GM12878 (cell line): Measurements from ENCODE around the gene IMMP2L. TPM values are rescaled to one million over a fixed set of nuclear protein-coding genes. Genes with fewer than 3 reads are reported as not detected.

ENCODE experiments used
- ATAC-seq: fragments of 200-7000 bp; cut with Tn5 transposase; 3 replicates; pipeline ENCODE4 v1.9.1; 2020; ENCODE audit warnings: mild to moderate bottlenecking, moderate library complexity
- BruUV-seq: library from RNA; stranded (reverse); fragments of 400-500 nt; replicated peaks from 2 replicates; lab custom pipeline; 2021; lab: Mats Ljungman, UMichigan
- CTCF ChIA-PET: fragments of 300-600 bp; sonication (Branson Sonifier 250); formaldehyde crosslinking; extraction: SDS; loops from one replicate; lab custom pipeline; 2021; ENCODE audit warnings: inconsistent platforms; lab: Yijun Ruan, JAX
- POLR2A ChIA-PET: fragments of 350-600 bp; formaldehyde crosslinking; extraction: SDS; loops from one replicate; lab custom pipeline; 2021; ENCODE audit warnings: inconsistent platforms; lab: Charles Lee
- RAD21 ChIA-PET: fragments of 300-600 bp; sonication (Branson Sonifier 250); formaldehyde crosslinking; loops from one replicate; lab custom pipeline; 2023; ENCODE audit warnings: antibody characterized with exemption; ENCODE audit not compliant: unreplicated experiment; lab: Charles Lee
- SMC1A ChIA-PET: fragments of 300-600 bp; sonication (Branson Sonifier 250); formaldehyde crosslinking; loops from one replicate; lab custom pipeline; 2023; ENCODE audit not compliant: unreplicated experiment, uncharacterized antibody; lab: Charles Lee
- DNase-seq: peaks from one replicate; pipeline ENCODE4 v3.0.0-alpha.2; 2011; ENCODE audit warnings: low read depth, low spot score
- FAIRE-seq: peaks from 3 replicates; lab custom pipeline; 2011; peaks lifted over from hg19 to GRCh38; lab: Jason Lieb, UNC
- H2AFZ ChIP-seq: 2 replicates; pipeline ENCODE4 v1.6.0; 2011; ENCODE audit warnings: low read depth, low read length, control low read depth; ENCODE audit not compliant: control insufficient read depth
- H3K27ac ChIP-seq: 2 replicates; pipeline ENCODE4 v1.5.1; 2011; ENCODE audit warnings: control low read depth; ENCODE audit not compliant: control insufficient read depth, insufficient read depth
- H3K27me3 ChIP-seq, 2 experiments: replicated peaks in 1 of 2; 2 replicates each; pipeline versions ENCODE4 v1.6.0 to v1.6.1; 2011; ENCODE audit warnings: low read length in 1 of 2; ENCODE audit not compliant: control insufficient read depth in 2 of 2, insufficient read depth in 2 of 2
- H3K36me3 ChIP-seq, 2 experiments: 2 replicates each; pipeline ENCODE4 v1.5.1; 2011; ENCODE audit warnings: low read length in 1 of 2; ENCODE audit not compliant: control insufficient read depth in 2 of 2, insufficient read depth in 2 of 2
- H3K4me1 ChIP-seq: 2 replicates; pipeline ENCODE4 v1.6.1; 2011; ENCODE audit warnings: mild to moderate bottlenecking, low read length, moderate library complexity, mixed read lengths; ENCODE audit not compliant: control insufficient read depth, insufficient read depth
- H3K4me2 ChIP-seq: 2 replicates; pipeline ENCODE4 v1.6.0; 2011; ENCODE audit warnings: control low read depth; ENCODE audit not compliant: control insufficient read depth, insufficient read depth
- H3K4me3 ChIP-seq: fragments of 200-600 bp; sonication (generic); 2 replicates; pipeline ENCODE4 v1.5.1; 2016
- H3K79me2 ChIP-seq: 2 replicates; pipeline ENCODE4 v1.6.0; 2011; ENCODE audit warnings: low read length; ENCODE audit not compliant: control insufficient read depth, insufficient read depth
- H3K9ac ChIP-seq: 2 replicates; pipeline ENCODE4 v1.8.0; 2011; ENCODE audit warnings: low read length, control low read depth, mixed read lengths; ENCODE audit not compliant: control insufficient read depth, insufficient read depth
- H3K9me3 ChIP-seq: replicated peaks from 3 replicates; pipeline ENCODE4 v1.5.1; 2011; ENCODE audit warnings: mild to moderate bottlenecking, low read length; ENCODE audit not compliant: control insufficient read depth, insufficient read depth
- H4K20me1 ChIP-seq: 2 replicates; pipeline ENCODE4 v1.6.0; 2011; ENCODE audit not compliant: control insufficient read depth, insufficient read depth
- BHLHE40 ChIP-seq, 2 experiments: fragments of 450-650 bp in 1 of 2; IDR thresholded peaks; 2 replicates each; pipeline ENCODE4 v1.6.1; 2011 to 2017; ENCODE audit warnings: low read depth in 2 of 2, borderline replicate concordance in 1 of 2, improper control_type of control experiment in 1 of 2, low read length in 1 of 2, mild to moderate bottlenecking in 1 of 2
- CTCF ChIP-seq, 3 experiments: IDR thresholded peaks in 2 of 3; conservative IDR thresholded peaks in 1 of 3; 2 replicates each; pipeline ENCODE4 v1.5.1; 2011; ENCODE audit warnings: low read depth in 3 of 3, low read length in 3 of 3, mild to moderate bottlenecking in 3 of 3, control low read depth in 2 of 3, moderate library complexity in 2 of 3, inconsistent platforms in 1 of 3, mixed read lengths in 1 of 3; ENCODE audit not compliant: control insufficient read depth in 2 of 3, insufficient read depth in 1 of 3; ENCODE audit errors: extremely low read depth in 1 of 3
- HCFC1 ChIP-seq: fragments of 150-350 bp; IDR thresholded peaks from 2 replicates; pipeline ENCODE4 v1.6.1; 2014; ENCODE audit warnings: low read length
- KAT2A ChIP-seq: conservative IDR thresholded peaks from 2 replicates; pipeline ENCODE4 v1.6.1; 2011; ENCODE audit warnings: low read depth, low read length; ENCODE audit not compliant: control insufficient read depth
- MYB ChIP-seq: fragments of 150-350 bp; IDR thresholded peaks from 2 replicates; pipeline ENCODE4 v1.6.1; 2014; ENCODE audit warnings: mild to moderate bottlenecking, low read depth, low read length, borderline replicate concordance
- RAD51 ChIP-seq: fragments of 450-650 bp; IDR thresholded peaks from 2 replicates; pipeline ENCODE4 v1.6.1; 2016; ENCODE audit warnings: moderate library complexity, mild to moderate bottlenecking, inconsistent platforms
- SKIL ChIP-seq: fragments of 450-650 bp; IDR thresholded peaks from 2 replicates; pipeline ENCODE4 v1.6.1; 2017; ENCODE audit warnings: mild to moderate bottlenecking, low read depth, inconsistent platforms; ENCODE audit not compliant: poor library complexity, severe bottlenecking
- SUZ12 ChIP-seq: fragments of 200-600 bp; sonication (generic); IDR thresholded peaks from one replicate; pipeline ENCODE4 v1.6.1; 2018; ENCODE audit warnings: antibody characterized with exemption, mild to moderate bottlenecking; ENCODE audit not compliant: unreplicated experiment
- ZBTB4 ChIP-seq: fragments of 450-650 bp; formaldehyde crosslinking; IDR thresholded peaks from 2 replicates; pipeline ENCODE4 v1.4.0; 2022; ENCODE audit warnings: mild to moderate bottlenecking, moderate library complexity
- ZNF24 ChIP-seq: fragments of 450-650 bp; IDR thresholded peaks from 2 replicates; pipeline ENCODE4 v1.6.1; 2017; ENCODE audit warnings: antibody characterized with exemption, mild to moderate bottlenecking
- WGBS: methylation state at CpG from one replicate; pipeline ENCODE4 v1.1.6; 2016; ENCODE audit warnings: low lambda C conversion rate; ENCODE audit not compliant: insufficient replicate concordance, insufficient coverage; ENCODE audit errors: missing lambda C conversion rate; 5-methylcytosine and 5-hydroxymethylcytosine counted together
- in situ Hi-C: fragments of 300-500 bp; cut with MboI; formaldehyde crosslinking; loops from 9 replicates; pipeline ENCODE4 v1.14.3; 2018; ENCODE audit warnings: mixed read lengths
- intact Hi-C: fragments of 100-400 bp; cut with micrococcal nuclease; formaldehyde crosslinking; loops from one replicate; pipeline ENCODE4 v1.14.2; 2022; ENCODE audit not compliant: unreplicated experiment
- polyA plus RNA-seq, 11 experiments: library from polyadenylated mRNA; depleted of rRNA in 4 of 11; unstranded in 6 of 11; stranded (reverse) in 5 of 11; fragments of >200 nt; fragmentation: Nextera tagmentation in 4 of 11; fragmentation: Illumina TruSeq in 1 of 11; extraction: Ambion mirVana in 4 of 11; extraction: Trizol in 1 of 11; gene quantifications; 1 replicate in 1 of 11; 2 replicates in 10 of 11; pipeline versions ENCODE4 v1.2.1 to v1.2.3, GENCODE V29; 2011 to 2016; ENCODE audit warnings: inconsistent platforms in 2 of 11, missing spikeins in 2 of 11, low read depth in 1 of 11
- total RNA-seq, 4 experiments: library from RNA; depleted of rRNA in 3 of 4; stranded (reverse); fragments of >200 nt in 3 of 4; fragmentation: Illumina TruSeq in 1 of 4; extraction: Trizol in 1 of 4; gene quantifications; 2 replicates each; pipeline versions ENCODE4 v1.2.1 to v1.2.3, GENCODE V29; 2013 to 2021
- TF ChIP-seq, protein P1 (sequence below): fragments of 450-650 bp; IDR thresholded peaks from 2 replicates; pipeline ENCODE4 v1.6.1; 2016; ENCODE audit warnings: mild to moderate bottlenecking
- TF ChIP-seq, protein P2 (sequence below): fragments of 450-650 bp; IDR thresholded peaks from 2 replicates; pipeline ENCODE4 v1.6.1; 2017; ENCODE audit warnings: antibody characterized with exemption, mild to moderate bottlenecking, moderate library complexity

IMMP2L gene
- total and polyA plus RNA-seq, 10 of the 15 experiments (the other 5 are each of a cell fraction or from before 2014, with no cell fraction given) = 12.6 to 46.3 (median 19.6) TPM

GRCh38 chr7:111173528-111173927 lies 388.8 kb downstream of the IMMP2L start:
- no peak overlapping the region for H2AFZ ChIP-seq
- no peak overlapping the region for H3K4me2 ChIP-seq
- TF ChIP-seq, protein P1, sequence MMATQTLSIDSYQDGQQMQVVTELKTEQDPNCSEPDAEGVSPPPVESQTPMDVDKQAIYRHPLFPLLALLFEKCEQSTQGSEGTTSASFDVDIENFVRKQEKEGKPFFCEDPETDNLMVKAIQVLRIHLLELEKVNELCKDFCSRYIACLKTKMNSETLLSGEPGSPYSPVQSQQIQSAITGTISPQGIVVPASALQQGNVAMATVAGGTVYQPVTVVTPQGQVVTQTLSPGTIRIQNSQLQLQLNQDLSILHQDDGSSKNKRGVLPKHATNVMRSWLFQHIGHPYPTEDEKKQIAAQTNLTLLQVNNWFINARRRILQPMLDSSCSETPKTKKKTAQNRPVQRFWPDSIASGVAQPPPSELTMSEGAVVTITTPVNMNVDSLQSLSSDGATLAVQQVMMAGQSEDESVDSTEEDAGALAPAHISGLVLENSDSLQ = no peak
- TF ChIP-seq SKIL (no peak), BHLHE40 (IDR thresholded peaks at IDR 0.05; ENCODE audit: borderline replicate concordance in 1 of 2, low read depth in 2 of 2, low read length in 1 of 2) (no peak), KAT2A (no peak), SUZ12 (no peak), ZBTB4 (CRISPR knock-in tag) (no peak), RAD51 (no peak), ZNF24 (no peak), HCFC1 (no peak), MYB (no peak), CTCF (IDR thresholded peaks at IDR 0.05 in 2 of 3, conservative IDR thresholded peaks at IDR 0.05 in 1 of 3; ENCODE audit: control insufficient read depth in 2 of 3, extremely low read depth in 1 of 3, insufficient read depth in 1 of 3, low read depth in 3 of 3, low read length in 3 of 3) (no peak)
- TF ChIP-seq, protein P2, sequence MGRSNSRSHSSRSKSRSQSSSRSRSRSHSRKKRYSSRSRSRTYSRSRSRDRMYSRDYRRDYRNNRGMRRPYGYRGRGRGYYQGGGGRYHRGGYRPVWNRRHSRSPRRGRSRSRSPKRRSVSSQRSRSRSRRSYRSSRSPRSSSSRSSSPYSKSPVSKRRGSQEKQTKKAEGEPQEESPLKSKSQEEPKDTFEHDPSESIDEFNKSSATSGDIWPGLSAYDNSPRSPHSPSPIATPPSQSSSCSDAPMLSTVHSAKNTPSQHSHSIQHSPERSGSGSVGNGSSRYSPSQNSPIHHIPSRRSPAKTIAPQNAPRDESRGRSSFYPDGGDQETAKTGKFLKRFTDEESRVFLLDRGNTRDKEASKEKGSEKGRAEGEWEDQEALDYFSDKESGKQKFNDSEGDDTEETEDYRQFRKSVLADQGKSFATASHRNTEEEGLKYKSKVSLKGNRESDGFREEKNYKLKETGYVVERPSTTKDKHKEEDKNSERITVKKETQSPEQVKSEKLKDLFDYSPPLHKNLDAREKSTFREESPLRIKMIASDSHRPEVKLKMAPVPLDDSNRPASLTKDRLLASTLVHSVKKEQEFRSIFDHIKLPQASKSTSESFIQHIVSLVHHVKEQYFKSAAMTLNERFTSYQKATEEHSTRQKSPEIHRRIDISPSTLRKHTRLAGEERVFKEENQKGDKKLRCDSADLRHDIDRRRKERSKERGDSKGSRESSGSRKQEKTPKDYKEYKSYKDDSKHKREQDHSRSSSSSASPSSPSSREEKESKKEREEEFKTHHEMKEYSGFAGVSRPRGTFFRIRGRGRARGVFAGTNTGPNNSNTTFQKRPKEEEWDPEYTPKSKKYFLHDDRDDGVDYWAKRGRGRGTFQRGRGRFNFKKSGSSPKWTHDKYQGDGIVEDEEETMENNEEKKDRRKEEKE = no peak

More at GRCh38 chr7:111173528-111173927, 388.8 kb downstream of the IMMP2L start:
- H3K4me3 ChIP-seq = no peak overlapping the region
- ChIA-PET CTCF (interaction anchor here (0.6 kb wide), 1 partner anchor 36 kb away, joined by 3 read pairs; no protein-coding TSS in a partner anchor), POLR2A (no interaction called here), RAD21 (no interaction called here), SMC1A (interaction anchor here (1.0 kb wide), 2 partner anchors 35 to 38 kb away, joined by 3 to 5 read pairs; no protein-coding TSS in a partner anchor)
- BruUV-seq = no TSS peak
- in situ Hi-C loops (no loop called here), intact Hi-C loops (no loop called here)
- no peak overlapping the region for H3K27ac ChIP-seq
- H3K9me3 ChIP-seq = no peaks in the 10 kb centered on the region
- DNase-seq (no peak), ATAC-seq (no peak), FAIRE-seq (no peak)
- no peaks in the 10 kb centered on the region for H3K4me1 ChIP-seq
- no peaks in the 10 kb centered on the region for H3K36me3 ChIP-seq
- 18% methylated on average over 2 of the region's 2 CpGs for WGBS
- H3K9ac ChIP-seq = no peak overlapping the region
- H4K20me1 ChIP-seq = no peaks in the 10 kb centered on the region
- no peaks in the 10 kb centered on the region for H3K79me2 ChIP-seq
- H3K27me3 ChIP-seq = no peaks in the 10 kb centered on the region
